Mammary epithelial cell (primary cell): ENCODE data around the gene HK2.

Source experiments
- CTCF ChIP-seq, 2 donors: IDR thresholded peaks in 1 of 2; conservative IDR thresholded peaks in 1 of 2; 2 replicates each; pipeline ENCODE4 v1.5.1; 2011 to 2012; ENCODE audit warnings: inconsistent platforms in 2 of 2, low read length in 2 of 2, mild to moderate bottlenecking in 2 of 2, control low read depth in 1 of 2, low read depth in 1 of 2; ENCODE audit not compliant: insufficient read depth in 1 of 2; ENCODE audit errors: extremely low read depth in 1 of 2
- EZH2 ChIP-seq: IDR thresholded peaks from 2 replicates; pipeline ENCODE4 v1.6.1; 2012; ENCODE audit warnings: low read length, inconsistent platforms, borderline replicate concordance

DNA sequence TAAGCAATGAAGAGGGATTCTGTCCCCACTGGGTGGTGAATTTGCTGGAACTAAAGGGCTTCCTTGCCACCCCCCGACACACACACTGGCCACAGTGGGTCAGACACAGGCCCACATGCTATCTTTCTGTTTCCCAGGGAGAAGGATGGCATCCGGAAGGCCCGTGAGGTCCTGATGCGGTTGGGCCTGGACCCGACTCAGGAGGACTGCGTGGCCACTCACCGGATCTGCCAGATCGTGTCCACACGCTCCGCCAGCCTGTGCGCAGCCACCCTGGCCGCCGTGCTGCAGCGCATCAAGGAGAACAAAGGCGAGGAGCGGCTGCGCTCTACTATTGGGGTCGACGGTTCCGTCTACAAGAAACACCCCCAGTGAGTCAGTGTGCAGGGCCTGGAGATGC lies 44.6 kb downstream of the HK2 start:
- TF ChIP-seq CTCF (conservative IDR thresholded peaks at IDR 0.05 in 1 of 2, IDR thresholded peaks at IDR 0.05 in 1 of 2; ENCODE audit: extremely low read depth in 1 of 2, insufficient read depth in 1 of 2, low read depth in 1 of 2, low read length in 2 of 2) = no peak
- no peak for TF ChIP-seq EZH2
